ENCODE measurements around the gene NDUFA7.
"Not testable (repeated sequence)": the region's sequence is repeated elsewhere in the genome, so short reads cannot be mapped to it uniquely, and the experiment has no call there.

The NDUFA7 gene

GRCh38 chr19:8304841-8305621, 16.1 kb downstream of the NDUFA7 start:
- no peak overlapping the region for H3K4me3 ChIP-seq (ENCODE audit: low read depth, low read length)
- no peak for TF ChIP-seq CTCF (IDR thresholded peaks at IDR 0.05; ENCODE audit: borderline replicate concordance, insufficient read depth, low read depth, low read length)

GRCh38 chr19:8302734-8303133, 18.4 kb downstream of the NDUFA7 start:
- TF ChIP-seq CTCF (IDR thresholded peaks at IDR 0.05; ENCODE audit: borderline replicate concordance, insufficient read depth, low read depth, low read length): no peak

GRCh38 chr19:8302357-8302691, 18.9 kb downstream of the NDUFA7 start:
- no peak for TF ChIP-seq CTCF (IDR thresholded peaks at IDR 0.05; ENCODE audit: borderline replicate concordance, insufficient read depth, low read depth, low read length)
- H3K4me3 ChIP-seq (ENCODE audit: low read depth, low read length): no peak overlapping the region

More at GRCh38 chr19:8302734-8303133, 18.4 kb downstream of the NDUFA7 start:
- H3K4me3 ChIP-seq (ENCODE audit: low read depth, low read length): no peak overlapping the region

- not testable (repeated sequence) for H3K4me3 ChIP-seq (ENCODE audit: low read depth, low read length)
These were observed 29.8 kb downstream of the NDUFA7 start for GRCh38 chr19:8291337-8291736.

GRCh38 chr19:8276508-8276907, 44.7 kb downstream of the NDUFA7 start:
- not testable (repeated sequence) for H3K4me3 ChIP-seq (ENCODE audit: low read depth, low read length)

- no peak overlapping the region for H3K4me3 ChIP-seq (ENCODE audit: low read depth, low read length)
- TF ChIP-seq CTCF (IDR thresholded peaks at IDR 0.05; ENCODE audit: borderline replicate concordance, insufficient read depth, low read depth, low read length): no peak
These were observed 51.5 kb downstream of the NDUFA7 start for GRCh38 chr19:8269724-8270123.

GRCh38 chr19:8265872-8266271, 55.3 kb downstream of the NDUFA7 start:
- H3K4me3 ChIP-seq (ENCODE audit: low read depth, low read length): no peak overlapping the region
- no peak for TF ChIP-seq CTCF (IDR thresholded peaks at IDR 0.05; ENCODE audit: borderline replicate concordance, insufficient read depth, low read depth, low read length)

- not testable (repeated sequence) for H3K4me3 ChIP-seq (ENCODE audit: low read depth, low read length)
These were observed 56.9 kb downstream of the NDUFA7 start for GRCh38 chr19:8264248-8264647.

- no peak overlapping the region for H3K4me3 ChIP-seq (ENCODE audit: low read depth, low read length)
- TF ChIP-seq CTCF (IDR thresholded peaks at IDR 0.05; ENCODE audit: borderline replicate concordance, insufficient read depth, low read depth, low read length): no peak
These were observed 58.7 kb downstream of the NDUFA7 start for GRCh38 chr19:8262431-8262830.

Measured in GM12875 (cell line).